Inferior parietal cortex (tissue), 1 donor: ENCODE measurements around the gene ARHGEF37.

ENCODE experiments used
- DNase-seq: peaks from one replicate; pipeline ENCODE4 v3.0.0-alpha.2; 2016; ENCODE audit errors: extremely low spot score

The ARHGEF37 gene

DNA sequence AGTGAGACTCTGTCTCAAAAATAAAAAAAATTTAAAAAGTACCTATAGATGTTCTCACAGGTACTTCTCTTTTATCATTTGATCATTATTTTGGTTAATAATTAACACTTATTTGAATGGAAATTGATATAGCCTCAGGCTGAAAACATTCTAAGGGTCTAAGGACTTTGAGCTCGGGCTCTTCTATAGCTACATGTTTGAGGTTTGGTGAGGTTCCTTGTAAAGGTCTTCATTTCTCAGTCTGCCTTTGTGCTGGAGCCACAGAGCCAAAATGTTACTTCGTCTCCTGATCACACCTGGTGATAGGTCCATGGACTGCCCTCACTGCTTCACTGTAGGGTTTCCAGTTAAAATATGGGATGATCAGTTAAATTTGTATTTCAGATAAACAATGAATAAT is 22.6 kb downstream of the ARHGEF37 start:
- DNase-seq = no peak

DNA sequence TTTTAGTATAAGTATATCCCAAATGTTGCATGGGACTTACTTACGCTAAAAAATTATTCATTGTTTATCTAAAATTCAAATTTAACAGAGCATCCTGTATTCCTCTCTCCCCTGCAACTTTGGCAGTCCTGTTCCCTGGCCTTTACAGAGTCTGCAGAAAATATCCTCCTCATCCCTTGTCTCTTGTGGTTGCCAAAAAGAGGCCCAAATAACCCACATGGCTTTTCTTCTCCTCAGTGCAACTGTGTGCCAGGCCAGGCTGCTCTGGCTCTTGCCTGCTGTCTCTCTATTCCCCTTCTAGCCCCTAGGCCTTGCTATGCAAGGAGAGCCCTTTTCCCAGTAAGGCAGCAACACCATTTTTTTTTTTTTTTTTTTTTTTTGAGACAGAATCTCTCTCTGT is 23.0 kb downstream of the ARHGEF37 start:
- no peak for DNase-seq

DNA sequence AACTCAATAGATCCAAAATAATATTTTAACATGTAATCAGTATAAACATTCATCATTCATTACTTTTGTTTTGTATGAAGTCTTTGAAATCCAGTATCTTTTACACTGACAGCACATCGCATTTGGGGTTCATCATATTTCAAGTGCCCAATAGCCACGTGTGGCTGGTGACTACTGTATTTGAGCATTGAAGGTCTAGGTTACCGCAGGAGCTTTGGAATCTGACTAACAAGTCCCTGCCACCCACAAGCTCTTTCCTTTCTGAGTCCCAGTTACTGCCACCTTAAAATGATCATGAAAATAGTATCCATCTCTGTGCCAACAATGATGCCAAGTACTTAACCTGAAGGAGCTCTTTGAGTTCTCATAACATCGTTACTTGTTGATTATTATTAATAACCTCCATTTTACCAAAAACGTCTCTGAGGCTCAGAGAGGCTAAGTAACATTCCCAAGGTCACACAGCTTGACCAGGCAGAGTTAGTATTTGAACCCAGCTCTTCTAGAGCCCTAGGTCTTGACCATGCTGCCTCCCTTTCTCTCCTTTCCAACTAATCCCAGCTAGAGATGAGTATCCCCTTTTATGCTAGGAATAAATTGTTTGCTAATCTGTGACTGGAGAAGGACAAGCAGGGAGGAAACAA is 24.2 kb downstream of the ARHGEF37 start:
- DNase-seq = no peak

DNA sequence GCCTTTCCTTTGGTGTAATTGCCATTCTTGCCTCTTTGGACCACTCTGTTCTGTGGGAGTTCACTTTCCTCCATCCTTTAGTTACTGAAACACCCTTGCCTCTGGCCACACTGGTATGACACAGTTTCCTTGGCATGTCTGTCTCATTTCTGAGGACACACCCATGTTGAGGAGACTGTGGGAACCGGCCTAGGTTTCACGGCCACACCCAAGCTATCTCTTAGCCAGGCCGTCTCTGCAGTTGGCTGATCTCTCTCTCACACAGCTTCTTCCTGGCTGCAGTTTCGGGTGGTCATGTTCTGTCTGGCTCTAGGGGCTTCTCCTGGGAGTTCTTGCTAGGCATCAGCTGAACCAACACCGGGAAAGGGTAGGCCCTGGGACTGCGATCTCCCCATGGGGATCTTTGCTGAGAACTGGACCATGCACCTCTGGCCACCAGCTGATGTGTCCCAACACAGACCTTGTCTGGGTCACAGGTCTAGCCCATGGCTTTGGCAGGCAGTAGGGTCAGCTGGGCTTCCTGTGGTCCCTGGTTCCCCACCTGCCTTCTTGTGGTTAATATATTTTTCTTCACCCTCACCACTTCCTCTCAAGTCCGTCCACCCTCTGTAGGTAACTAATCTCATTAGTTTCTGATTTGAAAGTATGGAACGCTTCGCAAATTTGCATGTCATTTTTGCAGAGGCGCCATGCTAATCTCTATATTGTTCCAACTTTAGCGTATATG is 24.9 kb downstream of the ARHGEF37 start:
- no peak for DNase-seq

DNA sequence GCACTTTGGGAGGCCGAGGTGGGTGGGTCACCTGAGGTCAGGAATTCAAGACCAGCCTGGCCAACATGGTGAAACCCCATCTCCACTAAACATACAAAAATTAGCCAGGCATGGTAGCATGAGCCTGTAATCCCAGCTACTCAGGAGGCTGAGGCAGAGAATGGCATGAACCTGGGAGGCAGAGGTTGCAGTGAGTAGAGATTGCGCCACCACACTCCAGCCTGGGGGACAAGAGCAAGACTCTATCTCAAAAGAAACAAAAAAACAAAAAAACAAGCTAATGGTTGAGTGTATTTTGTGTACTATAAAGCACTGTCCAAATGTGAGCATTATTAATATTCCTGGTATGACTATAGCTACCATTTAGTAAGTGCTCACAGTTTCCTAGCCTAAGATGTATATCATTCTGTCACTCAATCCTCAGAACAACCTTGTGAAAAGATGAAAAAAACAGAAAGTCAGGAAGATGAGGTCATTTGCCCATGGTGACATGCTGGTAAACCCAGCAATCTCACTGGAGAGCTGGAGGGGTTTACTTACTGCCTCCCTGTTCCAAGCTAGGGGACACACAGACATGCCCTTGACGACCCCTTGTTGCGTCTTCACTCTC is 27.7 kb downstream of the ARHGEF37 start:
- no peak for DNase-seq

DNA sequence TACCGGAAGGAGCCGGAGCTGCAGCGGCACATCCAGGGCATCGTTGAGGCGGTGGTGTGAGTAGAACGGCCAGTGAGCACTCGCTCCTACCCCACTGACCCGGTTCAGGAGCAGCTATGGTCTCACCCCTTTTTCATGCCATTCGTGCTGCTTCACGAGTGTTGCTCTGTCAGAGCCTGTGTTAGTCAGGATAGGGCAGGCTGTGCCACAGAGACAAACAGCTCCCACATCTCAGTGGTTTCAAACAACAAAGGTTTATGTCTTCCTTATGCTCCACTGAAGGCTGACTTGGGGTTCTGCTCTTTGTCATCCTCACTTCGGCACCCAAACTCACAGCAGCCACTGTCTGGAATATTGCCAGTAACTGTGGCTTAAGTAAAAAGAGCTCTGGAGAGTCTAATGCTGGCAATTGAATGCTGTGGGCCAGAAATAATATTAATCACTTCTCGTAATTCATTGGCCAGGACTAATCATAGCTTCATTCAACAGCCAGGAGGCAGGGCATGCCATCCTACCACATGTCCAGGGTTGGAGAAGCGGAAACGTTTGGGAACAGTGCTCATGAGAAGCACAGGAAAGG is 28.4 kb downstream of the ARHGEF37 start:
- DNase-seq = no peak

DNA sequence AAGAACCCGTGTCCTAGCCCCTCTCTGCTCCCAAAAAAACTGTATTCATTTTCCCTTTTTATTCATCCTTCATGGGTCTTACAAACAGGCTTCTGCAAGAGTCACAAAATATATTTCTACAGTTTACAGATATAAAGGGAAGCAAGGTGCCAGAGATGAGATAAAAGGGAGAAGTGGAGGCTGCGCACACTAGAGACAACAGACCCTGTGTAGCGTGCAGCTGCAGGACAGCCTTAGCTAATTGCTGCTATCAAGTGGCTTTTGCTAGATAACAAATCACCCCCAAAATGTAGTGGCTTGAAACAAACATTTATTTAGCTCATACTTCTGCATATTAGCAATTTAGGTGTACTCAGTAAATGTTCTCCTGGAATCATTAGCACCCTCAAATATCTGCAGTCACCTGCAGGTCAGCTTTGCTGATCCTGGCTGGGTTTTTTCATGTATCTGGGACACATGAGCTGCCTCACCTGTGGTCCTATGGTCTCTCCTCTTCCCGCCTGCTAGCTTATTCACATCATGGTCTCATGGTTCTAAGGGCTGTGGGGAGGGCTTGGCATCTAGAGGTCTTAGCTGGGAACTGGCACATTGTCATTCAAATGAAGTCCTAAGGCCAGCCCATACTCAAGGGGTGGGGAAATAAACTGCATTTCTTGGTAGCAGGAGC is 29.4 kb downstream of the ARHGEF37 start:
- no peak for DNase-seq

DNA sequence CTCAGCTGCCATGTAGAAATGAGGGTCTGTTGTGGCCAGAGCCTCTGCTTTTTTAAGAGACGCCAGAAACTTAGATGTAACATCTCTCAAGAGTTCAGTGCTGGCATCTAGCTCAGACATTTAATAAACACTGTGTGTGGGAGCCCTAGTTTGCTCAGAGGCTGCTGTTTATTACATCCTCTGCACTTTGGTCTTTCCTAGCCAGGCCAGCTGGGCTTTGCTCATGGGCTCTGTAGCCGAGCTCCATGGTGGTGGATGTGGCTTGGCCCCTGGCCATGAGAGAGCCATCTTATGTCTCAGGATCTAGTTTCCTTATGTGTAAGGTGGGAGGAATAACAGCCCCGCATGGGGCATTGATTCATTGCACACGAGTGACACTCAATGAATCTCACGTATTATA is 30.0 kb downstream of the ARHGEF37 start:
- no peak for DNase-seq

DNA sequence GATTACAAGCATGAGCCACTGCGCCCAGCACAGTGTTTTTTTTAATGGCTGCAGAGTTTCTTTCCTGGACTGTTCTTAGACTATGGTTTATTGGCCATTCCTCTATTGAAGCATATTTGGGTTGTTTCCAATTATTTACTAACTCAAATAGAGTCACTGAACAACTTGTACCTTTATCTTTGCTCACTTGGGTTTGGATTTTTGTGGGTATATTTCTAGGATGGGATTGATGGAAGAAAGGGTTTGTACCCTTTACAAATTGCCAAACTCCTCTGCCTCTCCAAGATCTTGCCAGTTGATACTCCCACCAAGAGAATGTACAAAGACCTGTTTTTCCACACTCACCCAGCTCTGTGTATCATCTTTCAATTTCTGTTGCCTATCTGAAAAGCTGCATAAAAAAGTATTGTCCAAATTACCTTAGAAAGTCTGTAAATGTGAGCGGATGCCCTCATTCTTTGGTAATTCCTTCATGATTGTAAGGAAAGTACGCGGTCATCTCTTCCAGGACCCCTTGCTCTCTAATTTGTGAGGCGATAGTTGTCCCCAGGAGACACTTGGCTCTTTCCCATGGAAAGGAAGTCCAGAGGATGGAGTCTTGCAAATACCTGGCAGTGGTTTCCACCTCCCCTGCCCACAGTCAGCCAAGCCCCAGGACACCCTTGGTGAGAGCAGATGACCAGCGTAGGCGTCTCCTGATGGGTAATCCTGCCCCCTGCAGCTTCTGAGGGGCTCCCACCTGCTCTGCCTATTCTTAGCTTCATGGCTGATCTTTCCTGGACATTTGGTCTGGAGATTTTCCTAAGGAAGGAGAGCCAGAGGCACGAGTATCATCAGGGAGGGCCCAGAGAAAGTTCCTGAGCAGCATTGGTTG is 33.0 kb downstream of the ARHGEF37 start:
- no peak for DNase-seq

DNA sequence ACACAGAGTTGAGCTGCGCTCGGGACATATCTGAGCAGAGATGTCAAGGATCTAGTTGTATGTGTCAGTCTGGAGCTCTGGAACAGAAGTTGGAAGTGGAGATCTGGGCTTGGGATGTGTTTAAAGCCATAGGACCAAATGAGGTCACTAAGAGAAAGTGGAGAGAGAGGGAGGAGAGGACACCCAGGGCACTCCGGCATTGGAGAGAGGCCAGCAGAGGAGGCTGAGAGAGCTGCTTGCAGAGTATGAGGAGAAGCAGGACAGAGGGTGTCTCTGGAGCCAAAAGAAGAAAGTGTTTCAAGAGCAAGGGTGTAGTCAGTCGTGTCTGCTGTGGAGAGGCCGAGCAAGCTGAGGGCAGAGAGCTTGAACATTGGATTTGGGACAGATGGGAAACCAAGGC is 34.7 kb downstream of the ARHGEF37 start:
- no peak for DNase-seq

DNA sequence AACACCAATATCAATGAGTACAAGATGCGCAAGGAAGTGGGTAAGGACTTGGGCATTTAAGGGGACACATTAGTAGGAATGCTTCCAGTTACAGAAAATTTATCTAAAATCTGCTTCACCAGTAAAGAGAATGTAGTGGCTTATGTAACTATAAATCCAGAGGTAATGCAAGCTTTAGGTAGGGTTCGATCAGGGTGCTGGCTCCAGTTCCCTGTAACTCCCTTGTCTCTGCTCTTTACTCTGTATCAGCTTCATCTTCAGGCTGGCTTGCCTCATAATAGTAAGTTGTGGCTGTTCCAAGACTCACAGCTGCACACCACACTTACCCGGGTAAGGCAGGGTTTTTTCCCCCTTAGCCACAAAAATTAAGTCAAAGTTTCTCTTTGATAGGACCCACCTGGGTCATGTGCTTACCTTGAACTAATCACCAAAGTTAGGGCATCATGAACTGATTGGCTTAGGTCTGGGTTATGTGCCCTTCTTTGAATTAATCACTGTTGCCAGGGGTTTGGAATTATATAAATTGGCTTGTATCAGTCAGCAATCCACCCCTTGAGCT is 35.5 kb downstream of the ARHGEF37 start:
- no peak for DNase-seq

DNA sequence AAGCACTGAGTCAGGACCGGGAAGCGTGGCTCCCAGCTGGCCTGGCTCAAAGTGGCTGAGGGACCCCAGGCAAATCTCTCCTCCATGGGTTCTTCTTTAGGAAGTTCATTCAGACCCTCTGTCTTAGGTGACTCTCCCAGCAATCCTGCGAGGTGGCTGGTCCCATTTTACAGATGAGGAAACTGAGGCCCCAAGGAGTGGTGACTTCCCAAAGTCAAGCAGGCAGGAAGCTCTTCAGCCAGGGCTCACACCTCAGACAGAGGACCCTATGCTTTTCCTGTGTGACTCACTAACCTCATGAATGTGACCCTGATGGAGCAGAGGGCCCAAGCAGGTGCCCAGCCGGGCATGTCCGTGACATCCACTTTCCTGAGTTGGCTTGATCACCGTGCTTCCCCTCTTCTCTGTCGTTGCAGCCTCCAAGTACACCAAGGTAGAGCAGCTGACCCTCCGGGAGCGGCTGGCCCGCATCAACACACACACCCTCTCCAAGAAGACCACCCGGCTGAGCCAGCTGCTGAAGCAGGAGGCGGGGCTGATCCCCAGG is 36.5 kb downstream of the ARHGEF37 start:
- DNase-seq = no peak

DNA sequence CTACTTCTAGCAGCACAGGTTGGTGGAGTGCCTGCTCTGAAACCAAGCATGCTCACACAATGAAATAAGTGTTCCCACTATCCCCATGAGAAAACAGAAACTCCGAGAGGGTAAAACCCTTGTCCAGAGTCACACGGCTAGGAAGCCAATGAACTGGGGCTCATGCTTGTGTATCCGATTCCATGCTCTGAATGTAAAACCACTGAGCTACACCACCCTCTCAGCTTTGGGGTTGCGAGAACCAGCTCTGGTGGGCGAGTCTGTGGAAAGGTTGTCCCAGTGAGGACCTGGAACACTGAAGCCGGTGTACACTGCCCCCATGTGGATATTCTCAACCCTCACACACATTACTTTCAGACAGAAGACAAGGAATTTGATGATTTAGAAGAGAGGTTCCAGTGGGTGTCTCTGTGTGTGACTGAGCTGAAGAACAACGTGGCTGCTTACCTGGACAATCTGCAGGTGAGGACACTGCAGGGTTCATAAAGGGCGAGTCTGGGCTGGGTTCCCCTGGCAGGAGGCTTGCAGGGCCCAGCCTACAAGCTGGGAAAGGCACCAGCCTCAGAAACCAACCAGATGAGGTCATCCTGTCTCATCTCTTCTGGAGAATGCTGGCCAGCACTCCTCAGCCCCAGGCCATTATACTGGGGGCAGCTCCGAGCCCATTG is 37.4 kb downstream of the ARHGEF37 start:
- peak; percentile 70 for DNase-seq

DNA sequence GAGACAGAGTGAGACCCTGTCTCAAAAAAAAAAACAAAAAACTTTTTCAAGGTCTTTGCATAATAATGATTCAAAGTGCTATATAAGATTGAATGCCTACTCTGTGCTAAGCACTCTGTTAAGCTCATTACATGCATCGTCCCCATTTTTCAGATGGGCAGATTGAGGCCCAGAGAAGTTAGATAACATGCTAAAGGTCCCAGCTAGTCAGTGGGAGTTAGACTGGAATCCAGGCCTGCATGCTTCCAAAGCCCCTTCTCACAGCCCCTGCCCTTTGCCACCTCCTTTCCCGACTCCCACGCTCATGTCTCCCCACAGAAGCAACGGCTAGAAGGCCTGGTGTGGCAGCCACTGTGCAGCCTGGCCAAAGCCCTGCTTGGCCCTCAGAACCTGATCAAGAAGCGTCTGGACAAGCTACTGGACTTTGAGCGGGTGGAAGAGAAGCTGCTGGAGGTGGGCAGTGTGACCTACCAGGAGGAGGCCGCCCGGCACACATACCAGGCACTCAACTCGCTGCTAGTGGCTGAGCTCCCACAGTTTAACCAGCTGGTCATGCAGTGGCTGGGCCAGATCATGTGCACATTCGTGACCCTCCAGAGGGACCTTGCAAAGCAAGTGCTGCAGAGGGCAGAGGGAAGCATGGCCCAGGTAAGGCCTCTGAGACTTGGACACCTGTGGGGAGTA is 40.3 kb downstream of the ARHGEF37 start:
- no peak for DNase-seq

DNA sequence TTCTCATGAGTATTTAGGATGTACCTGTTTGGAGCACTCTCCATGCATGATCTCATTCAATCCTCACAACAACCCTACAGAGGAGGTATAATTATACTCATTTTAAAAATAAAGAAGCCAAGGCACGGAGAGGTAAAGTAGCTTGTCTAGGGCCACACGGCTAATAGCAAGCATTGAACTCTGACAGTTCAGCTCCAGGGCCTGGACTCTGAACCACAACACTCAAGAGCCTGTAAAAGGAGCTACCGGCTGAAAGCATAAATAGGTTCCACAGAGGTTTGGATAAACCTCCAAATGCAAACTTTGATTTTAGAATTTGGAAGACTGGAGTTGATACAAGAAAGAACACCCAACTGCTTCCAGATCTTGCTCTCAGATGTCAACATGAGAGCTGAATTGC is 41.2 kb downstream of the ARHGEF37 start:
- no peak for DNase-seq

DNA sequence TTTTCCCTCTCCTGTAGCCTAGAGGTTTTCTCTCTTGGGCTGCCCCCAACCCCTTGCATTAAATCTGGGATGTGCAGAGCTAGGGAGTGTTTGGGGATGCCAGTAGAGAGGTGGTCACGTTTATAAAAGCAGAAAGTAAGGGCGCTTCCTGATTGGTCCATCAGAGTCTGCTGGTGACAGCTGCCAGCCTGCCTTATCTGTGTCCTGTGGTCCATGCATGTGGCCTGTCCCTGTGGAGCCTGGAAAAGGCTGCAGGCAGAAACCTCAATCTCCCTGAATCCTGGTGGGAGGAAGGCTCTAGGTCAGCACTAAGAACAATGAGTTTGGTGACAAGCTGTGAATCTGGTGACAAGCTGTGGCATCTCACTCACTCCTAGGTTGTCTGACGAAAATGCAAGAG is 42.2 kb downstream of the ARHGEF37 start:
- DNase-seq = no peak

DNA sequence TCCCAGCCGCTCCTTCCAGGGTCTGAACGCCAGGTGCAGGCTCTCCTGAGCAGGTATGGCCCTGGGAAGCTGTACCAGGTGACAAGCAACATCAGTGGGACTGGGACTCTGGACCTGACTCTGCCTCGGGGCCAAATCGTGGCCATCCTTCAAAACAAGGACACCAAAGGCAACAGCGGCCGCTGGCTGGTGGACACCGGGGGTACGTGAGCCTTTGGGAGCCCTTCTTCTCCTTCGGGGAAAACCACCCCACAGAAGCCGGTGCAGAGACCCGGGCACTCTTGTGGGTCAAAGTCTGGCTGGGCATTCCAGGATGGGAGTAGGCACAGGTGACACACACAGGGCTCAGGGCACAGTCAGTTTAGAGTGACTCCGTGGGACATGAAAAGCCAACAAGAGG is 45.8 kb downstream of the ARHGEF37 start:
- no peak for DNase-seq

DNA sequence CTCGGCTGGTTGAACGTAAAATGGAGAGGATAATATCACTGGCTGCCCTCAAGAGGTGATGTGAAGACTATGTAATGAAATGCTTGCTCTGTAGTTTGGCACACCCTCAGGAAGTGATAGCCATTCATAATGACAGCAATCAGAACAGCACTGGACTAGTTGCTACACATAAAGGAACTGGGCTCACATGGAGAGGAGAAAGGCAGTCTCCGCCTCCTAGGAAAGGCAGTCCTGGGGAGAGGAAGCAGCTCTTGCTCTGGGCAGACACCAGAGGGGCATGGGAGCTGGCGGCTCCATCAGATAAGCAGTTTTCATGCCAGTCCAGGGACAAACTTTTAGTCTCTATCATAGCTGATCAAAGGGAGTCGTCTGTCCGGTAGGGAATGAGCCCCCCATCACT is 46.9 kb downstream of the ARHGEF37 start:
- no peak for DNase-seq

DNA sequence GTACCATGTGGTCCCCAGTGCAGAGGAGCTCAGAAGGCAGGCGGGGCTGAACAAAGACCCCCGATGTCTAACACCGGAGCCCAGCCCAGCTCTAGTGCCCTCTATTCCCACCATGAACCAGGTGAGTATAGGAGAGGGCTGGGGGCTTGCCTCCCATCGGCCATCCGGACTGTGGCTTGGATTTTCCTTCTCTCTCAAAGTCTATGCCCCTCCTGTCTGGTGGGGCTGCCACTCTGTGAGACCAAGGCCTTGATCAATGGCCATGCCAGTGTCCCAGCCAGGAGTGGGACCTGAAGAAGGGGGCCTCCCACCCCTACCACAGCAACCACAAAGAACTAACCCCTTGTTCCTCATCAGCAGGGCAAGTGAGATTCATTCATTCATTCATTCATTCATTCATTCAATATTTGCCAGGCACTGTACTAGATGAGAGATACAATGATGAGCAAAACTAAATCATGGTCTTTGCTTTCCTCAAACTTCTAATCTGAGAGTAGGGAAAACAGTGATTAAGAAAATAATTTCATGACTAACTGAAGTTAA is 47.6 kb downstream of the ARHGEF37 start:
- no peak for DNase-seq
